ENCODE measurements around the gene DENND2A.
"Not testable (repeated sequence)": the region's sequence is repeated elsewhere in the genome, so short reads cannot be mapped to it uniquely, and the experiment has no call there.

The DENND2A gene

DNA sequence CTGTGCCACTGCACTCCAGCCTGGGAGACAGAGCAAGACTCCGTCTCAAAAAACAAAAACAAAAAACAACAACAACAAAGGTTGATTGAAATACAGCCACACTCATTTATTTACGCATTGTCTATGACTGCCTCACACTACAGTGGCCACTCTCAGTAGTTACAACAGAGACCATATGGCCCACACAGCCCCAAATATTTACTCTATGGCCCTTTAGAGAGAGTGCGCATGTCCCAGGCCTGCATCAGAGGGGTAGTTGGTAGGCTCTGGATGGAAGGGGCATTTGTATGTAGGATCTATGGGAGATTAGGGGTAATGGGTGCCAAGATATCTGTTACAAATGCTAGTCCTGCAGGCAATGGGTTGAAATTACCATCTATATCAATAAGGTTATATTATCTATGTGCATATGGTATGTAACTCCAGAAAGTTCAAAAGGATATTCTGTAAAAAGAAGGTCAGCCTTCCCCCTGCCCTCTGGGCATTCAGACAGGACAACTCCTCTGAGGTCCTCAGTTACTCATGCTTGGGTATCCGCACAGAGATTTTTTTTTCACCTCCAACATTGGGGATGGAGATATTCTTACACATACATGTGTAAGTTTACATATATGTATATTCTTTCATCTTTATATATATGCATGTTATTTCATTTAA lies 56.3 kb downstream of the DENND2A start:
- no peak for DNase-seq

GRCh38 chr7:140581411-140581810 lies 59.2 kb downstream of the DENND2A start:
- no peak for DNase-seq

DNA sequence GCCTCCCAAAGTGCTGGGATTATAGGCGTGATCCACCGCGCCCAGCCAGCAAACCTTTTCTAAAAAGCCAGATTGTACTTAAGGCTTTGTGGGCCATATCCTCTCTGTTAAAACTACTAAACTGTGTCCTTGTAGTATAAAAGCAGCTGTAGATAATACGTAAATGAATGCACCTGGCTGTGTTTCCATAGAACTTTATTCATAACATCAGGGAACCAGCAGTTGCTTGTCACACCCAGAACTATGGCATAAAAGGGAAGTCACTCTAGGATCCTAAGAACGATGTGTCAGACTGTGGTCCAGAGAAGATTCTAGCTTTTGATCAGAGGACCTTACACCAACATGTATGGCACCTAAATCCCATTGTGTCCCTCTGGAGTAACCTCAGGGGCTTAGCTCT lies 63.0 kb downstream of the DENND2A start:
- DNase-seq: no peak

DNA sequence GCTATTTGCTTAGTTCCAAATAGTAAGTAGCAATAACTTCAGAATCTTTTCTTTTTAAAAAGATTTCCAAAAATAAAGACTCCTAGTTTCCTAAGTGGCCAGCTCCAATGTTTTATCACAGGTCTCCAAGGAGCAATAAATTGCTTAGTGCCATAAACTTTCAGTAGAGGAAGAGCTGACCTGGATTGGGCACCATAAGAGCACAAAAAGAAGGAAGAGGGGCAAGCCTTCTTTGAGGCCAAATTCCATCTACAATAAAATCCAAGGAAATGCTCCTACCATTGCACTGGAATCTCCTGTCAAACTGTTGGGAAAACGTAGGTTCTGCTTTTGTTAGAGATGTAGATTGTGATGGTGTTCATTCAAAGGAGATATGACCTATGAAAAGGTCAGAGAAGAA lies 64.0 kb downstream of the DENND2A start:
- DNase-seq: no peak

DNA sequence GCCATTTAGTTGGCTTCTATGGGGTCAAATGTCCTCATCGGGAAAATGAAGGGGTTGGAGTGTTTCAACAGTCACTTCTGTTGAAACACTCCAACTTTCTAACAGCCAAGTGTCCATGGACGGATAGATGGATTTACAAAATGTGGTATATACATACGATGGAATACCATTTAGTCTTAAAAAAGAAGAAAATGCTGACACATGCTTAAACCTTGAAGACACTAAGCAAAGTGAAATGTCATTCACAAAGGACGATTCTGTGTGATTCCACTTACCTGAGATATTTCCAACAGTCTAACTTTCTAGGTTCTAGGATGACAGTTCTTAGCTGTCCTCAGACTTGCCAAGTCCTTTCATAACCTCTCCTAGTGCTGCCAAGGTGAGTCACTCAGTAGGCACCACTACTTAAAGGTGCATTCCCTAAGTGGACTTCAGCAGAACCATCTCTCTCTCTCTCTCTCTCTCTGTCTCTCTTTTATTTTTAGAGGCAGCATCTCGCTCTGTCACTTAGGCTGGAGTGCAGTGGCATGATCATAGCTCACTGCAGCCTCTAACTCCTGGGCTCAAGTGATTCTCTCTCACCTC lies 69.0 kb downstream of the DENND2A start:
- no peak for DNase-seq

DNA sequence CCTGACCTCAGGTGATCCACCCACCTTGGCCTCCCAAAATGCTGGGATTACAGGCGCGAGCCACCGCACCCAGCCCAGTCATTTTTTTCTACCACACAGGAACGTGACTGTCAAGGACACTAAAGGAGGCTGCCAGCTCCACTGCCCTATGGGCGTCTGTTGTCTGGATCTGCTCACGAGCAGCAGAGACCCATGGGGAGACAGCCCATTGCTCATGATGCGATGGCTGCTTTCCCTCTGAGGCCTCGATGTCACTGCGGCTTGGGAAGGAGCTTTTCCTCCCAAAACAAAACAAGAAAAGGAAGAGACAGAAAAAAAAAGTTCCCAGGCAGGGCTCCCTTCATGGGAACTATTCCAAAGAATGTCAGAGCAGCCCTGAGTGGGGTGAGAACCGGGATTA lies 70.5 kb downstream of the DENND2A start:
- no peak for DNase-seq

GRCh38 chr7:140568021-140568813 lies 72.4 kb downstream of the DENND2A start:
- no peak for DNase-seq

DNA sequence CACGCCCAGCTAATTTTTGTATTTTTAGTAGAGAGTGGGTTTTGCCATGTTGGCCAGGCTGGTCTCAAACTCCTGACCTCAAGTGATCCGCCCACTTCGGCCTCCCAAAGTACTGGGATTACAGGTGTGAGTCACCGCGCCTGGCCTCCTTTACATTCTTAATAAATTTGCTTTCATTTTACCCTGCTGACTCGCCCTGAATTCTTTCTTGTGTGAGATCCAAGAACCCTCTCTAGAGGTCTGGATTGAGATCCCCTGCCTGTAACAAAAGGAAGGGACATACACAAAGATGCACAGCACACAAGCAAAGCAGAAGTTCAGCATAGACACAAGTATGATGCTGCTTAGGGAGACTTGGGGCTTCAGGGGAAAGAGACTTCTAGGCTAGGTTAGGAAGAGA lies 74.4 kb downstream of the DENND2A start:
- not testable (repeated sequence) for DNase-seq

- DNase-seq: not testable (repeated sequence)
Measured at GRCh38 chr7:140565761-140566160, 74.9 kb downstream of the DENND2A start.

DNA sequence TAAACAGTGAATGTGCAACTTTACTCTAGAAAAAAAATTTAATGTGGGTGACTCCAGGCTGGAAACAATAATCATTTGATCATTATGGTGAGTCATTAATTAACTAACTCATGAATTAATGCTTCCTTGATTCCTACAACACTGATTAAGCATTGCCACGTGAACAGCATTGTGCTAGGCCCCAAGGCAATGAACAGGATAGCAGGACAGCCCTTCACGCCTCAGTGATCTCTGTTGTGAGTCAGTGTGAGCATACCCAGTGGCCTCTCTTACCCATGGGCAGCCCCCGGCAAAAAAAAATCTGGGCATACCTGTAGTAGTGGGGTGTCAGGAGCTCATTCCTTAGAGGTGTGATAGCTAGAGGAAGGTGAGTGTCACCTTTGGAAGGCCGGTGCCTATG lies 76.0 kb downstream of the DENND2A start:
- no peak for DNase-seq

- DNase-seq: no peak
Measured at GRCh38 chr7:140562926-140563481, 77.6 kb downstream of the DENND2A start.

DNA sequence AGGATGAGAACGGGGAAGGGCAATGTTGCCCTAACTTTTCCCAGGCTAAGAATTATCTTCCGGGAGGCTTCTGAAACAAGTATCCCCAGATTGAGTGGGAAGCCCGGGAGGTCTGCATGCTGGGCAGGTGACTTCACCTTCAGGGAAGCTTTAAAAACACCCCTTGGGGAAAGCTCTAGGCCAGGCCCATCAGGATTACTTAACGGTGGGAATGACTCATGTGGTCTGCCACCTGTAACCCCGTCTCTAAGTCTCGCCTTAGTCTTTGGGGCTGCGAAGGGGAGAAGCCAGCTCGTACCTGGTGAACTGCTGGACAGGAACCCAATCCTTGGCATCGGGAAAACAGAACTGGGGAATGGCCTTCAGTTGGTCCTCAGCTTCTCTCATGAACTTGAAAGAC lies 81.2 kb downstream of the DENND2A start:
- DNase-seq: no peak

DNA sequence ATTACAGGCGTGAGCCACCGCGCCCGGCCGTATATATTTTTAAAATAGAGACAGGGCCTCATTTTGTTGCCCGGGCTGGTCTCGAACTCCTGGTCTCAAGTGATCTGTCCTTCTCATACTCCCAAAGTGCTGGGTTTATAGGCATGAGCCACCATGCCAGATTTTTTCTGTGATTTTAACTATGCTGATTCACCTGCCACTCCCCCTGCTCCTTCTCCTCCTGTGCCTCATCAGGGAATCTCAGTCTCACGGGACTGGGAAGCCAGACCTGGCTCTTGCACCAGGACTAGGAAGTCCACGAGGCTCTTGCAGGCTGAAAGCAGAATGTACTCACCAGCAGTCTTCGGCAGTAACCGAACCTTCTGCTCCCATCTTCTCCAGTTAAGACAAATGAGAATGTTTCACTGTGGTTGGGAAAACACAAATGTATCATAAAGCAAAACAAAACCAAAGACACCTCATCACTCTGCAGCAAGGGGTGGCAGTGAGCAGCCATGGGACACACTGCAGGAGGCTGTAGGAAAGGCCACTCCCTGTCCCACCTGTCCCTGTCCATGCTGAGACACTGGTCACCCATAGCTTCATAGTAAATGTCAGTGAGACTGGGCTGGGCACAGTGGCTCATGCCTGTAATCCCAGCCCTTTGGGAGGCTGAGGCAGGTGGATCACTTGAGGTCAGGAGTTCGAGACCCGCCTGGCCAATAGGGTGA lies 82.6 kb downstream of the DENND2A start:
- no peak for DNase-seq

- DNase-seq: no peak
Measured at GRCh38 chr7:140557069-140557468, 83.5 kb downstream of the DENND2A start.

- DNase-seq: not testable (repeated sequence)
Measured at GRCh38 chr7:140553236-140553635, 87.4 kb downstream of the DENND2A start.

- DNase-seq: no peak
Measured at GRCh38 chr7:140552240-140552679, 88.4 kb downstream of the DENND2A start.

GRCh38 chr7:140551355-140552239 lies 89.0 kb downstream of the DENND2A start:
- DNase-seq: no peak

GRCh38 chr7:140546947-140547346 lies 93.7 kb downstream of the DENND2A start:
- no peak for DNase-seq

DNA sequence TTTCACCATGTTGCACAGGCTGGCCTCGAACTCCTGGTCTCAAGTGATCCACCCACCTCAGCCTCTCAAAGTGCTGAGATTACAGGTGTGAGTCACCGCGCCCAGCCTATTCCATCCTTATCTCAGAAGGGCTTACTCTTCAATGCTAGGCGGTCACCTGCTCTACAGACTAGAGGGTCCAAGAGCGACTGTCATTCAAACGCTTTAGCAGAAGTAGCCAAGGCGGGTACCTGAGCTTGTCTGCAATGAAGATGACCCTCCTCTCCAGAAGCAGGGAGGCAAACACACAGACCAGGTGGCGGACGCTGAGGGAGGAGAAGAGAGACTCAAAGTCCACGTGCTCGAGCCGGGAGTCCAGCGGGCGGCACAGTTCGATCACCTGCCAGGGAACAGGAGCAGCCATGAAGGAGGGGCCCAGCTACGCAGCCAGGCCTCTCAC lies 96.2 kb downstream of the DENND2A start:
- DNase-seq: no peak

DNA sequence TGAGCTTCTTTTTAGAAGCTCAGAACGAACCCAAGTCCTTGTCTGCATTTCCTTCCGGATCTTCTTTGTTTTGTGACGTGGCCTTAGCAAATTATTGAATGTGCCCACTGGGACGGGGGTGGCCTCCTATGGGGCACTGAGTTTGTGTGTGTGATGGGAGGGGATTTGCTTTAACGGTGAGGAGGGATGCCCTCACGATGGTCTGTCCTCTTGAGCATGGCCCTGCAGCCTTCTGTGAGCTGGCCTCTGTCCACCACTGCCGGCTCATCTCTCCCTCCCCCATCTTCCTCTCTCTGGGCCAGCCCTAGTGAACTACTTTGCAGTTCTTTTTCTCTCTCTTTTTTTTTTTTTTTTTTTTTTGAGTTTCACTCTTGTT lies 98.4 kb downstream of the DENND2A start:
- DNase-seq: no peak

- peak; percentile 84 for DNase-seq
Measured at GRCh38 chr7:140541513-140542227, 98.9 kb downstream of the DENND2A start.

- DNase-seq: no peak
Measured at GRCh38 chr7:140541176-140541512, 99.5 kb downstream of the DENND2A start.

Data from DMS79 treated with DMSO at 0.1 percent for 48 hours (cell line).